Measurements from ENCODE around the gene CFAP61.
A peak's percentile ranks its signal among the peaks of the same experiment; 100 is the strongest.
"Not testable (repeated sequence)": the region's sequence is repeated elsewhere in the genome, so short reads cannot be mapped to it uniquely, and the experiment has no call there.

CFAP61 gene

DNA sequence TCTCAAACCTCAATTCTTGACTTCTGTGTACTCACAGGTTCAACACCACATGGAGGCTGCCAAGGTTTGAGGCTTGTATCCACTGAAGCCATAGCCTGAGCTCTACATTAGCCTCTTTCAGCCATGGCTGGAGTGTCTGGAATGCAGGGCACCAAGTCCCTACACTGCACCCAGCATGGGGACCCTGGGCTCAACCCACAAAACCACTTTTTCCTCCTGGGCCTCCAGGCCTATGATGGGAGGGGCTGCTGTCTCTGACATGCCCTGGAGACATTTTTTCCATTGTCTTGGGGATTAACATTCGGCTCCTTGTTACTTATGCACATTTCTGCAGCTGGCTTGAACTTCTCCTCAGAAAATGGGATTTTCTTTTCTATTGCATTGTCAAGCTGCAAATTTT is 192.1 kb downstream of the CFAP61 start:
- DNase-seq, result not testable (repeated sequence)

DNA sequence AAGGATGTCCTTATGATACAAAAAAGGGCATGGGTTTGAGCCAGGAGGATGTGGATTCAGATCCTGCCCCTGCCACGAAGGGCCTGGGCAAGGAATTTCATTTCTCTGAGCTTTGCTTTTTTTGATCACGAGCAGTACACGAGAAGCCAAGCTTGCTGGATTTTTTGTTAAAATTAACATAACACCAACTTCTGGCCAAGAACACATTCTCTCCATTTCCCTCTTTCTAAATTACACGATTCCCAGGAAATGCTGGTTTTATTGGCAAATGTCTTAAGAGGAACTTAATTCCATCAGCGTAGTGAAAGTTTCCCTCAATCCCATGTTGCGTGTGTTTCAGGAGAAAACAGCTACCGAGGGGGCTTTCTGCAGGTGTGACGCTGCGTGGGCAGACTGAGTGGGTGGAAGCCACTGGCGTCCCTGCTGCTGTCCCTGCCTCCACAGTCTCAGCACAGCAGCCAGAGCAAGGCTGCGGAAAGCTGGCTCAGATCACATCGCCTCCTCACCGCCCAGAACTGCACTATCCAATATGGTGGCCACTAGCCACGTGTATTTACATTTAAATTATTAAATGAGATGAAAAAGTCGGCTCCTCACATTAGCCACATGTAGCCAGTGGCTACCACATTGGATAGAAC is 194.8 kb downstream of the CFAP61 start:
- no peak for DNase-seq

- peak; percentile 86 for DNase-seq
Measured at GRCh38 chr20:20248620-20249200, 196.4 kb downstream of the CFAP61 start.

DNA sequence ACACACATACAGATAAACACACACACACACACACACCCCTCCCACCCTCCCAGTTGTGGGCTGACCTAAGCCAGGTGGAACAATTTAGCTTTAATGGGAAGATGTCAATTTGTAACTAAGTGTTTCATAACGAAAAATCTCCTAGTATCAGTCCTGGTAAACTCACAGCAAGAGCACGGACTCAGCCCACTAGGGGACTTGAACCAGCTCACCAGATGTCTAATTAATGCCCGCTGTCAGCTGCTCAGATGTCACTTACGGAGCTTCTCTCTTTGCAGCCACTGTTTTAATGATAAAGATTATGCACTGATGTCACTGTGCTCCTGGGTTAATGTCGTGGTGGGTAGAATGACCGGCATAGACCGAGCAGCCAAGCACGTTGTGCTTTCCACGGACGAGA is 199.0 kb downstream of the CFAP61 start:
- no peak for DNase-seq

DNA sequence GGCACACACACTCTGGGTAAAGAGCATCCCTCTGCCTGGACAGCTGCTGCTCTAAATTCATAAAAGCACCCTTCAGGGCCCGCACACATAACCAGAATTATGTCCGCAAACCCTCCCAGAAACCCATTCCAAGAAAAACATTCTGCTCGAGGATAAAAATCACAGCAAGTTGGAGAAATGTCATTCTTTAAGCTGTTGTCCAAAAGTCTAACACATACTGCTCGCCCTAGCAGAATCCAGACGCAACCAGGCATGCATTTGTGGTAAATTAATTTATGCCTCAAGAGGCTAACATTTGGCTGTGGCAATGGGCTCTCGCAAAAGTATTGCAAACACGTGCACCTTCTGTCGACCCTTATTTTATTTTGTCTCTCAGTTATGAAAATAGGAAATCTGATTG is 199.5 kb downstream of the CFAP61 start:
- no peak for DNase-seq

- DNase-seq, result no peak
Measured at GRCh38 chr20:20253039-20253743, 200.9 kb downstream of the CFAP61 start.

DNA sequence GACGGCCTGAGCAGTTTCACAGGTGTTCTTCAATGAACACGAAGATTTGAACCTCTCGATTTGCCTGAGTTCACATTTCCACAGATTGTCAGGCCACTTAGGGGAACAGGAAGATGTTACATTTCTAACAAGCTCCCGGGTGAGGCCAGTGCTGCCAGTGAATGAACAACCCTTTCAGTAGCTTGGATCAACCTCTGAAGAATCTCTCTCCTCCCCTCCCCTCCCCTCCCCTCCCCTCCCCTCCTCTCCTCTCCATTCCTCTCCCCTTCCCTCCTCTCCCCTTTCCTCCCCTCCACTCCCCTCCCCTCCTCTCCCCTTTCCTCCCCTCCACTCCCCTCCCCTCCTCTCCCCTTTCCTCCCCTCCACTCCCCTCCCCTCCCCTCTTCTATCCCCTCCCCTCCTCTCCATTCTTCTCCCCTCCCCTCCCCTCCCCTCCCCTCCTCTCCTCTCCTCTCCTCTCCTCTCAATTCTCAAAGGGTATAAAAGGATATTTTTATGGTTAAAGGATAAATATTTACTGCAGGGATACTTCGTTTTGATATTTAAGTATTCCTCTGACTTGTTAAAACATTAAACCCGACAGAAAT is 201.5 kb downstream of the CFAP61 start:
- DNase-seq, result no peak

- peak; percentile 98 for DNase-seq
Measured at GRCh38 chr20:20255099-20255498, 202.8 kb downstream of the CFAP61 start.

DNA sequence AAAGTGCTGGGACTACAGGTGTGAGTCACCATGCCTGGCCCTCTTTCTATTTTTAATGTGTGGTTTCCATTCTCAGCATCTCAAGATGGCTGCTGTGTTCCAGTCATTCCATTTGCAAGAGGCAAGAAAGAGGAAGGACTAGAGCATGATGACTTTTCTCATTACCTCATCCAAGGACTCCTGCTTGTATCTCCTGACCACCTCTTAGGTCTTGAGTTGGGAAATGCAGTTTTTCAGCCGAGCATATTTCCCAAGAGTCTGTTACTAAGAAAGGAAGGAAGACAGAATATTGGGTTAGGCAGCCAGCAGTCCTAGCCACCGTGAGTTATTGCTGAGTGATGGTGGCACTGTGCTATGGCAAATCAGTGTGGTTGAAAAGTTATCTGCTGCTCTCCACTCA is 207.2 kb downstream of the CFAP61 start:
- DNase-seq, result peak; percentile 99

GRCh38 chr20:20261159-20261558 is 208.8 kb downstream of the CFAP61 start:
- peak; percentile 95 for DNase-seq

DNA sequence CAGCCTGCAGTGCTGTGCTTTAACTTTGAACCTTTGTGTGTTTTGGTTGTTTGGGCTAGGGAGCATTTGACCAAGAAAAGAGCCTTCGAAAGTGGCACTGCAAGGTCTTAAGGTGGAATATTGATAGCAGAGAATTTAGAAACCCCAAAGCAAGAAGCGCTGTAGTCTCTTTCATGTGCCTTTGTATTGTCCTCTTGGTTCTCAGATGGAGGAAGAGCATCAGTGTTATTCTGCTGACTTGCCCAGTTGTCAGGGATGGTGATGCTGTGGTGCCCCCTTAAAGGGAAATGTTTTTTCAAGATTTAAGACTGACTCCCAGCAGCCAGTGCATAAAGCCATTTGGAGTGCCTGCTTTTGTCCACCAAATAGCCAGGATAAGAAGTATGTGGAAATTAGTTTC is 212.9 kb downstream of the CFAP61 start:
- no peak for DNase-seq

DNA sequence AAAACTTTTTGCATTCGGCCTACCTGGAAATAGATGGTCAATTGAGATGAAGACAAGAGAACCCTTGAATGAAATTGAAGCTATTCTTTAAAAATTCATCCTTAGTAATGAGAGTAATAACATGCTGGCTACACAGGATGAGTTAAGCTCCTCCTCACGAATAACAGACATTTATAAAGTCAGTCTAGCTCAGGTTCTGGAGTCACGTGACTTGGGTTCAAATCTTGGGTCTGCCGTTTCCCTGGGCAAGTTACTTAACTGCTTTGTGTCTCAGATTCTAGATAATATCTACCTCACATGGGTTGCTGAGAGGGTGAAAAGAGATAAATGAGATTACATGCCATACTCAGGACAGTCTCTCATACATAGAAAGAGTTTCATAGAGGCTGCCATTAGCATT is 214.2 kb downstream of the CFAP61 start:
- DNase-seq, result no peak

GRCh38 chr20:20267685-20268370 is 215.5 kb downstream of the CFAP61 start:
- peak; percentile 69 for DNase-seq

- peak; percentile 44 for DNase-seq
Measured at GRCh38 chr20:20271271-20271670, 218.9 kb downstream of the CFAP61 start.

DNA sequence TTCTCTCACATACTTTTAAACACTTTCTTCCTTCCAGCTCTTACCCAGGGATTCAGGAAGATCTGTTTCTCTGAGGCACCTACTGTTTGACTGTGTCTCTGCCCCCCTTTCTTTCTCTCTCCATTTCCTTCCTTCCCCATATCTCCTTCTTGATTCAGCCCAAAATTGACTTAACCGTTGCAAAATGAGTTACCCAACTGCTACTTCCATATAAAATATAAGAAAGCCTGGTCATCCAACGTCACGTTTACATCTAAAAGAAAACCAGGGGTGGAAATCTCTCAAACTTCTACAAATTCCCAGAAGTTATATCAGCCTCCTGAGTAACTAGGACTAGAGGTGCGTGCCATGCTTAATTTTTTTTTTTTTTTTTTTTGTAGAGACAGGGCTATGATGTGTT is 220.4 kb downstream of the CFAP61 start:
- peak; percentile 64 for DNase-seq

- DNase-seq, result no peak
Measured at GRCh38 chr20:20273286-20273685, 221.0 kb downstream of the CFAP61 start.

- DNase-seq, result no peak
Measured at GRCh38 chr20:20274821-20275220, 222.5 kb downstream of the CFAP61 start.

DNA sequence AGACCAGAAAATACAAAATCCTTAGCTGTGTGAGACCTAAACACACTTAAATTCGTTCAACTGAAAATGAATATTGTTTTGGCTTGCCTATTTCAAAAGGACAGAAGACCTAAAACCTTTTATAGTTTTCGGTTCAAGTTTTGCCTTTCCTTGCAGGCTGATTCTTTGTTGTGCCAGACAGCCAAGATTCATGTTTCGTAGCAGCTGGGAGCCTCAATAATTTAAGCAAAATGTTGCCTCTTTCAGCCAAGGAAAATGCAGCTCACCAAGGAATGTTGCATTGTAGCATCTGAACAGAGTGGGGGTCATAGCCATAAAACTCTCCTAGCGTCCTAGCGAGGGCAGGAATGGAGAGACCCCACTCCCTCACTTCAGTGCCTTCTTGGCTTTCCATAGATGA is 223.3 kb downstream of the CFAP61 start:
- DNase-seq, result no peak

DNA sequence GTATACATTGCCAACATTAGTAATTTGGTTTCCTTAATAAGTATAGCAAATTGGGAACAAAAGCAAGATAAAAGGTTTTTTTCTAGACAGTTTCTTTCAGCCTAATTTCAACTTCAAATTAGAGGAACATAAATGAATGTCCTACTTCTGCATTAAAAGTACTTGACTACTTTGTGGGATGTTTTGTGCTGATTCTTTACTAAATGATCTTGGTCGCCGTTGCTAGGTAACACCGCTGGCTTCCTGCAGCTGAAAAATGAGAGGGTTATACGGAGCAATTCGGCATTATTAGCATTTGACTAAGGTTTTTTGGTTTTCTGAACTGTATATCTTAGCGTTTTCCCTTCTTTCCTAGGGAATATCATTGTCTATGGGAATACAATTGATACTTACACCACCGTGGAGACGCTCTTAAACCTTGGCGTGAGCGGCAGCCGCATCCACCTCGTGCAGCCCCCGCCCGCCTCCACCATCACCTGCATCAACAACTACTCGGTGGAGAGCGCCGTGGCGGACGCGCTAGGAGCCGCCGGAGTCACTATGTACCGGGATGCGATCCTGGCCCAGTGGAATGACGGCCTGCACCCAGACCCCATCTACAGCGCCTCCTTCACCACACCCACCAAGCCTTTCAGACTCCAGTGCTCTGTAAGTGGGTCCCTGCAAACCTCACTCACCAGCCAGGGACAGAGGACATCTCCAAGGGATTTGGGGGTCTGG is 224.6 kb downstream of the CFAP61 start:
- peak; percentile 49 for DNase-seq

- no peak for DNase-seq
Measured at GRCh38 chr20:20277894-20278335, 225.6 kb downstream of the CFAP61 start.

DNA sequence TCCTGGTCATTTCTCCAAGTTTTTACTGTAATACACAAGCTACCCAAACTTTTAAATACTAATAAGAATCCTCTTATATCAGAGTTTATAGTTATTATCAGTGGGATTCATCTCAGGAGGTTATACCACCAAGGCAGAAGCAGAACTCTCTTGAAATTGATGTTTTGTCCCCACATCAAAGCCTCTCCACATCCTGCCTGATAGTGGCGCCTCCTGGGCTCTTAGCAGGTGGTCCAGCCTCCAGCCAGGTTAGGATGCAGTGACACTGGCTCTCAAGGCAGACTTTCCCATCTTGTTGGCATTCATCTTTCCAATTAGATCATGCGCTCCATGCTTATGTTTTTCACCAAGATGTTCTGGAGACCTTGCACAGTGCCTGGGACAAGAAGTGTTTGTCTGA is 233.7 kb downstream of the CFAP61 start:
- no peak for DNase-seq

- no peak for DNase-seq
Measured at GRCh38 chr20:20289331-20289730, 237.0 kb downstream of the CFAP61 start.

DNA sequence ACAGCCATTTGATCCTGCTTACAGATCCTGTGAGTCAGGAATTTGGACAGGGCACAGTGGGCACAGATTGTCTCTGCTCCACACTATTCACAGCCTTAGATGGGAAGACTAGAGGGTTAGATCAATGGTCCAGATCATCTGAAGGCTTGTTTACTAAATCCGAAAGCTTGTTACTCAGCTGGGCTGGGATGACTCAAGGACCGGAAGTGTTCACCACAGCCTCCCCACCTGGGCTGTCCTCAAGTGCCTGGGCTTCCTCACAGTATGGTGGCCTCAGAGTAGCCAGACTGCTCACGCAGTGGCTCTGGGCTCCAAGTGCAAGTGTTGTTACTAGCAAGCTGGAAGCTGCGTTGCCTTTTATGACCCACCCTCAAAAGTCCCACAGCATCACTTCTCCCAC is 240.1 kb downstream of the CFAP61 start:
- no peak for DNase-seq

Data from inflammatory macrophage treated with lipopolysaccharide for 4 hours (primary cell).